GM19023 (cell line): ENCODE results near the gene MBD5.

Experiments
- ATAC-seq: cut with Tn5 transposase; IDR thresholded peaks from one replicate; pipeline ENCODE4 v1.9.1; 2021; ENCODE audit warnings: mild to moderate bottlenecking, moderate library complexity; ENCODE audit not compliant: unreplicated experiment

Gene MBD5

GRCh38 chr2:148513427-148513826 is 492.5 kb downstream of the MBD5 start:
- ATAC-seq, result no peak

- no peak for ATAC-seq
Observed at GRCh38 chr2:148515120-148515519, 494.2 kb downstream of the MBD5 start.

DNA sequence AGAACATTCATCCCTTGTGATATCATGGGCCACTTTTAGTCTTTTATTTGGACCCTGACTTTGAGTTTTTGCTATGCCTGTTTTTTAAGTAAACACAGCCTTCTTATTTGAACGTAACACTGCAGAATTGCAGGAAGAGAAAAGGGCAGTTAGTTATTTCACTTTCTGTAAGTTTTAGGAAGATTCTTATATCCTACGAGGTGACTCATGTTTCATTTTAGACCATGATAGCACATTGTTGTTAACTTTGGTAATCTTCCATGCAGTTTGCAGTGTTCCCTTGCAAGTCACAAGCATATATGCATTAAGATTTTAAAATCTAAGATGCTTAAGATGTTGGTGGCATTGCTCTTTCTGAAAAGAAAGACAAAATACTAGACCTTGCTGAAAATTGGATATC is 495.1 kb downstream of the MBD5 start:
- ATAC-seq, result no peak

GRCh38 chr2:148517296-148517695 is 496.4 kb downstream of the MBD5 start:
- no peak for ATAC-seq

- no peak for ATAC-seq
Observed at GRCh38 chr2:148517822-148518221, 496.9 kb downstream of the MBD5 start.

DNA sequence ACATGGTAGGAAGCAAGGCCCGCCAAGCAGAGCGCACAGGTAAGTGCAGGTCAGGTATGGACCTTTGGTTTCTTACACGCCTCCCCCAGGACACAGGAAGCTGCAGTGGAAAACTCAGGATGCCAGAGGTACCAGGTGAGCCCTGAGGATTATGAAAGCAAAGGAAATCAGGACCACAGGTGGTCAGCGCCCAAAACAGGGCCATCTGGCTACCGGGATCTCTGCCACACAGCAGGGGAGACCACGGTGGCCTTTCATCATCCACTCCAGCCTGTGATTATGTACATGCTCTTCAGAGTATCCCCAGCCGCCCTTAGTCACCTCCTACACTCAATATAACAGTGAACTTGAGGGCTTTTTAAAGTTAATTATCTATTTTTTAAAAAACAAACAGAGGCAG is 498.1 kb downstream of the MBD5 start:
- ATAC-seq, result no peak

GRCh38 chr2:148521181-148521580 is 500.3 kb downstream of the MBD5 start:
- ATAC-seq, result no peak

DNA sequence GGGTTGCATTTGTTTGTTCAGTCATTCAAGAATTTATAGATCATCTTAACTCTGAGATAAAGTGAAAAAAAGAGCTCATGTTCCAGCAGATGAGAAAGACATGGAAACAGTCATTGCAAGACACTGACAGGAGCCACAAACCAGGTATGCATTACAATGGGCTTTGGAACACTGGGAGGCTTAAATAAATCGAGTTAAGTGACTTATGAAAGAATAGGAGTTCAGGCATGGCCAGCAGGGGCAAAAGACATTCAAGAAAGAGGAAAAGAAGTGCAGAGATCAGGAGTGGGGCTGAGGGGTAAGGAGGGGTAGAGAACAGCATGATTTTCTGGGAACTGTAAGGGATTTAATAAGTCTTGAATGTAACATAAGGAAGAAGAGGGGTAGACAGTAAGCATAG is 502.4 kb downstream of the MBD5 start:
- no peak for ATAC-seq

DNA sequence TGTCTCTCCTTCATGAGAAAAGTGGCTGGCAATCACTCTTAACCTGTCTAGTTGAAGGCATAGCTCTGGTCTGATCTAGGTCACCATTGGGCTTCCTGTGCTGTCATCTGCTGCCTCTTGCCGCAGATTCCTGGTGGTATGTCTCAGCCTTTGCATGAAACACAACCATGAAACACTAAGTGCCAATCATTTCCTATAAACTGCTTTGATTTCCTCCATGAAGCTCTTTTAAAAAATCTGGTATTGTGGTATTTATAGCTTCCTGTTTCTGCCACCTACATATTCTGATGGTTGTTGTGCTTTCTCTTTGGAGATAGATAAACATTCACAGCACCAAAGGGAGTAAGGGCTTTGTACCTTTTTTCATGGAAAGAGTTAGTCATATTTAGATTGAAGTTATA is 503.6 kb downstream of the MBD5 start:
- ATAC-seq, result no peak

DNA sequence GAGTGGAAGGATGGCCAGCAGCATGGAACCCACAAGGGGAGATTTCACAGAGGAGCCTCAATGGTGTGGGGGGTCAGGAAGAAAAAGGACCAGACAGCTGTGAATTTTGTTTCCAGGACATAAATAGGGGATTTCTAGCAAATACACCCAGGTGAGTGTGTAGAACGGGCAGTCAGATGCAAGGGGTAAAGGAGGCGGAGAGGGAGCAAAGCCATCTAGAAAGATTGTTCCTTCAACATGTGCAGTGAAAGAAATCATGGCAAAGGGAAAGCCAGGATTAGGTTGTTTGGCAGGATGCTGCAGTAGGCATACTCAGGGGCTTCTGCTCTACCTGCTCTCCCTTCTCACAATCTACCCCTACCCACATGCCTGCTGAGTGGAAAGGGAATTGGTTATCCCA is 504.2 kb downstream of the MBD5 start:
- no peak for ATAC-seq

GRCh38 chr2:148526509-148527346 is 505.8 kb downstream of the MBD5 start:
- ATAC-seq, result no peak

GRCh38 chr2:148527488-148528340 is 506.8 kb downstream of the MBD5 start:
- no peak for ATAC-seq

DNA sequence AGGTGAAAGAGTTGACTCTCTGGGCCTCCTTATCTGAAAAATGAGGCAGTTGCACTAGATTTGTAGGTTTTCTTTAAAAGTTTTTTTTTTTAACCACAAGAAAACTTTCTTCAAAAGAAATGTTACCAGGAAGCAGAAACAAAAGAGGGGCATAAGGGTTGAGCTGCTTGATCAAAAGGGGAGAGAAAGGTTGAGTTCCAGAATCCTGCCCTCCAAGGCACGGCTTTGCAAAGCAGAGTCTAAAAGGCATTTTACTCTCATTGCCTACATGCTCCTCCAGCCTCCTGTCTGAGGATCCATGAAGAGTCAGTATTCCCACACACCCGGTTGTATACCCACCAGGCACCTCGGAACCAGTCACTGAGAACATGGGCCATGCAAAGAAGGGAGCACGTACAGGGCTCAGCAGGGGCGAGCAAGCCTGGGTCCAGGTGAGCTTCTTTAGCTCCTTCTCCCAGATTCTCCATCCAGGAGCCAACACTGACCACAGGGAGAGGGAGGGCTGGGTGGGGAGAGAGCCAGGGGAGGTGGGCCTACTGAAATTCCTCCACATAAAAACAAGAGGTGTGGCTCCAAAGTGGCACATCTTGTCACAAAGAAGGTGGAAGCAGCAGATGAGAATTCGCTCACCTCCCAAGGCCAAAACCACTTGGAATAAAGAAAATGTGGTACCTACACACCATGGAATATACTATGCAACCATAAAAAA is 507.6 kb downstream of the MBD5 start:
- ATAC-seq, result no peak

- ATAC-seq, result no peak
Observed at GRCh38 chr2:148529745-148530144, 508.9 kb downstream of the MBD5 start.

DNA sequence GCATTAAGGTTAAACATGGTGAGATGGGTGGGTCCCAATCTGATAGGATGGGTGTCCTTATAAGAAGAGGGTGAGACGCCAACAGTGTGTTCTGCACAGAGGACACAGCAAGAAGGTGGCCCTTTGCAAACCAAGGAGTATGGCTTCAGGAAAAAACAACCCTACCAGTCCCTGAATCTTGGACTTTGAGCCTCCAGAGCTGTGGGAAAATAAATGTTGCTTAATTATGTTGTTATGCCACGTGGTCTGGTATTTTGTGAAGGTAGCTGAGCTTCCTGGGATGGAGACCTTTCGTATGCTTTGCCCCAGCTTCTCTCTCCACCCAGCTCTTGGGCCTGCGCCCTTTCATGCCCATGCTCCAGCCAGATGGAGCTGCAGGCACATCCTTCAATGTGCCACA is 509.5 kb downstream of the MBD5 start:
- ATAC-seq, result no peak

DNA sequence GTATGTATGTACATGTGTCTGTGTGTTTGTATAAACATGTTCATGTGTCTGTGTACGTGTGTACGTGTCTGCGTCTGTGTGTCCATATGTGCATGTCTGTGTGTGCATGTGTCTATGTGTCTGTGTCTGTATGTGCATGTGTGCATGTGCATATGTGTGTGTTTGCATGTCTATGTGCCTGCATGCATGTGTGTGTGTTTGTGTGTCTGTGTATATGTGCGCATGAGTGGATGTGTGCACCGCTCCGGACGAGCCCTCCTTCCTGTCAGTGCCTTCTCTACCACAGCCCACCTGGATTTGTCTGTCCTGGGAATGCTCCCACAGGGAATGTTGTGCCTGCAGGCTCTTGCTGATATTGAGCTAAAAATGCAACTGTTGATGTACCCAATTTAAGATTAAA is 510.3 kb downstream of the MBD5 start:
- ATAC-seq, result no peak

DNA sequence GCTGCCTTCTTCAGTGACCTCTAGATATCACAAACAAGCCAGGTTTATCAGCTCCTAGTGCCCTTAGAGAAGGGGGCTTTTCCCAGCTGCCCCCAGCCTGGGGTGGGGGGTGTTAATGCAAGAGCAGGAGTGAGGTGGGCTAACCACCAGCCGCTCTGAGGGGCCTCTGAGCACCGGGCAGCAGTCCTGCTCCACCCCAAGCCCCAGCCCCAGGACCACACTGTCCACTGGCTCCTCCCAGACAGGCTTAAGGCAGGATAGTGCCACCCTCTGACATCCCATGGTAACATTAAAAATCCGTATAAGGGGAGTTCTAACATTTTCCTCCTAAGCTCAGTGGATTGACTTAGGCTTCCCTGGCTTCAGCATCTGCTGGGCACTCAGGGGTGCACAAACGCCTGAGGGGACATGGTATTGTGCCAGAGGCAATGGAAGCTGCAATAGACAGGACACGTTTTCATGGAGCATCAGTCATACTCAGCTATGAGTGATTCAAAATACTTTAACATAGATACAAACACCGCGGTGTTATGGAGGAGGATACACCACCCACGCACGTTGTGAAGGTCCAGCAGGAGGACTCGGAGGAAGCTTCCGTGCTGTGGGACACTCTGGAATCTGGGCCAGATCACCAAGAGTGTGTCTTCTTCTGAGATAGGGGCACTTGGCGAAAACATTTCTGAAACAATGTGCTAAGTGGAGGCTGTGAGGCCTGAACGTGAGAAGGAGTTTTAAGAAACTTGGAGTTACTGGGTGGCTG is 511.0 kb downstream of the MBD5 start:
- ATAC-seq, result no peak

- ATAC-seq, result no peak
Observed at GRCh38 chr2:148533004-148533403, 512.1 kb downstream of the MBD5 start.

DNA sequence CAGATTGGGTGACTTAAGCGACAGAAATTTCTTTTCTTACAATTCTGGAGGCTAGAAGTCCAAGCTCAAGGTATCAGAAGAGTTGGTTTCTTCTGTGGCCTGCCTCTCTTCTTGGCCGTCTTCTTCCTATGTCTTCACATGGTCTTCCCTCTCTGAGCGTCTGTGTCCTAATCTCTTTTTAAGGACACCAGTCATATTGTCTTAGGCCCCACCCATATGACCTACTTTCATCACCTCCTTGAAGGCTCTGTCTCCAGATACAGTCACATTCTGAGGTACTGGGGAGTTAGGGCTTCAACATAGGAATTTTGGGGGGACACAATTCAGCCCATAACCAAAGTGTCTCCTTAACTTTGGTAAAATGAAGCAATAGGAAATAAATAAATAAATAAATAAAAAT is 512.8 kb downstream of the MBD5 start:
- ATAC-seq, result no peak

DNA sequence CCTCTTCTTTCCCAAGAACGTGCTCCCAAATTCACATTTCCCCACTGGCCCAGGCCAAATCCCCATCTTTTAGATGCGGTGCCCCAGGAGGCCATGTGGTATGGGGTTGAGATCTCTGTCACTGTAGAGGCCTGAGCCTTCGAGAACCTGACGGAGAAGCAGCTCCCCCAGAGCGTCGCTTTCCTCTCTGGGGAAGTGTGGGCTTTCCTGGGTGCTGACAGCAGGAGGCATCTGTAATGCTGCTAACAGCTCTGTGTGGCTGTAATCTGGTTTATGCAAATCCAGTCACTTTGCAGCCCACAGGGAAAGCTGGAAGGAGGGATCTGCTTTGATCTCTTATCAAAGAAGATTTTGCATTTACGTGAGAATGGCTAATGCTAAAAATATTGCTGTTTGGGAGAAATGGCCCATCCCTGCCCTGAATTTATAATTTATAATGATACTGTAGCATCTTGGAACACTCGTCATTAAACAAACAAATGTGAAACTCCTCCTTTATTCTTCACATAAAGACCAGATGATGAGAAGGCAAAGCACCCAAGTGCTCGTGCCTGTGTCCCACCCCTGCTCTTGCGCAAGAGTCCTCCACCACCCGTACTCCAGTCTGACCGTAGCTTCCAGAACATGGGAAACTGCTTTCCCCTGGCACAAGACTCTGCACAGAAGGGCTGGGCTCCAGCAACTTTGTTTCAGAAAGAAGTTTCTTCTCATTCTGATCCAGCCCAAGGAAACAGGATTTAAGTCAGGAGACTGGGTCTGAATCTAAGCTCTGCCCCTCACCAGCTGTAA is 513.7 kb downstream of the MBD5 start:
- ATAC-seq, result no peak
